SK-N-SH (cell line): ENCODE data around the gene USH1C.

Source experiments
- POLR2AphosphoS5 ChIP-seq: IDR thresholded peaks from 2 replicates; pipeline ENCODE4 v1.6.1; 2012; ENCODE audit warnings: low read depth, low read length
- TAF1 ChIP-seq: IDR thresholded peaks from 2 replicates; pipeline ENCODE4 v1.6.1; 2012; ENCODE audit warnings: low read depth, mild to moderate bottlenecking, low read length, moderate library complexity, borderline replicate concordance
- TF ChIP-seq, protein P1 (sequence below): fragments of 200-600 bp; sonication (generic); IDR thresholded peaks from 2 replicates; pipeline ENCODE4 v1.6.1; 2017; ENCODE audit warnings: antibody characterized with exemption, mild to moderate bottlenecking, moderate library complexity

DNA sequence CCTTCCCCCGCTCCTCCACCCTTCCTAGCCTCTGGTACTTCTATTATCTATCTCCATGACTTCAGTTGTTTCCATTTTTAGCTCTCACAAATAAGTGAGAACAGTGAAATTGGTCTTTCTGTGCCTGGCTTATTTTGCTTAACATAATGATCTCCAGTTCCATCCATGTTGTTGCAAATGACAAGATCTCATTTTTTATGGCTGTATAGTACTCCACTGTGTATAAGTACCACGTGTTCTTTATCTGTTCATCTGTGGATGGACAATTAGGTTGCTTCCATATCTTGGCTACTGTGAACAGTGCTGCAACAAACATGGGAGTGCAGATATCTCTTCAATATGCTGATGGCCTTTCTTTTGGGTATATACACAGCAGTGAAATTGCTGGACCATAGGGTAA lies 60.7 kb downstream of the USH1C start:
- TF ChIP-seq, protein P1, sequence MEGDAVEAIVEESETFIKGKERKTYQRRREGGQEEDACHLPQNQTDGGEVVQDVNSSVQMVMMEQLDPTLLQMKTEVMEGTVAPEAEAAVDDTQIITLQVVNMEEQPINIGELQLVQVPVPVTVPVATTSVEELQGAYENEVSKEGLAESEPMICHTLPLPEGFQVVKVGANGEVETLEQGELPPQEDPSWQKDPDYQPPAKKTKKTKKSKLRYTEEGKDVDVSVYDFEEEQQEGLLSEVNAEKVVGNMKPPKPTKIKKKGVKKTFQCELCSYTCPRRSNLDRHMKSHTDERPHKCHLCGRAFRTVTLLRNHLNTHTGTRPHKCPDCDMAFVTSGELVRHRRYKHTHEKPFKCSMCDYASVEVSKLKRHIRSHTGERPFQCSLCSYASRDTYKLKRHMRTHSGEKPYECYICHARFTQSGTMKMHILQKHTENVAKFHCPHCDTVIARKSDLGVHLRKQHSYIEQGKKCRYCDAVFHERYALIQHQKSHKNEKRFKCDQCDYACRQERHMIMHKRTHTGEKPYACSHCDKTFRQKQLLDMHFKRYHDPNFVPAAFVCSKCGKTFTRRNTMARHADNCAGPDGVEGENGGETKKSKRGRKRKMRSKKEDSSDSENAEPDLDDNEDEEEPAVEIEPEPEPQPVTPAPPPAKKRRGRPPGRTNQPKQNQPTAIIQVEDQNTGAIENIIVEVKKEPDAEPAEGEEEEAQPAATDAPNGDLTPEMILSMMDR: no peak
- TF ChIP-seq TAF1 (no peak), POLR2AphosphoS5 (no peak)
